Measurements from ENCODE around the gene WFIKKN2.

DNA sequence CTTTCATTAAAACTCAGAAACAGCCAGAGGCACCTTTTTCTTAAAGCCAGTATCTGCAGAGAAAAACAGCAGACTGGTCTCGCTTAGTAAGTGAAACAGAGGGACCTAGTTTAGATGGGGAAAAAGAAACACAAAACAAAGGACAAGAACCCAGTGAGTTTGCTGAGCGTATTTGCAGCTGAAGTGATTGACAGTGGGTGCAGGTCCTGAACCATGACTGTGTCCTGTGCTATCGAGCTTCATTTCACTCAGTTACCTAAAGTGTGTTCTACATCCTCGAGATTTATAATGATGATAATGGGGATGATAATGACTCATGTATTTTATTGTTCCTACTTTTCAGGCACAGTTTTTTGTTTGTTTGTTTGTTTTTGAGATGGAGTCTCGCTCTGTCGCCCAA is 31.7 kb upstream of the WFIKKN2 start:
- TF ChIP-seq MAFK (IDR thresholded peaks at IDR 0.05; ENCODE audit: partially characterized antibody) (no peak), POLR2A (IDR thresholded peaks at IDR 0.05; ENCODE audit: low read length) (no peak), CEBPB (IDR thresholded peaks at IDR 0.05) (no peak), HOXB13 (CRISPR knock-in tag; IDR thresholded peaks at IDR 0.05; ENCODE audit: low read depth) (no peak), BHLHE40 (IDR thresholded peaks at IDR 0.05; ENCODE audit: low read depth, low read length) (no peak), KDM5A (IDR thresholded peaks at IDR 0.05) (no peak), RAD21 (conservative IDR thresholded peaks at IDR 0.05 in 1 of 2, IDR thresholded peaks at IDR 0.05 in 1 of 2) (no peak), NR3C1 (IDR thresholded peaks at IDR 0.05) (no peak), NPAS2 (CRISPR knock-in tag; IDR thresholded peaks at IDR 0.05; ENCODE audit: borderline replicate concordance) (no peak)
- TF ChIP-seq, protein P1, sequence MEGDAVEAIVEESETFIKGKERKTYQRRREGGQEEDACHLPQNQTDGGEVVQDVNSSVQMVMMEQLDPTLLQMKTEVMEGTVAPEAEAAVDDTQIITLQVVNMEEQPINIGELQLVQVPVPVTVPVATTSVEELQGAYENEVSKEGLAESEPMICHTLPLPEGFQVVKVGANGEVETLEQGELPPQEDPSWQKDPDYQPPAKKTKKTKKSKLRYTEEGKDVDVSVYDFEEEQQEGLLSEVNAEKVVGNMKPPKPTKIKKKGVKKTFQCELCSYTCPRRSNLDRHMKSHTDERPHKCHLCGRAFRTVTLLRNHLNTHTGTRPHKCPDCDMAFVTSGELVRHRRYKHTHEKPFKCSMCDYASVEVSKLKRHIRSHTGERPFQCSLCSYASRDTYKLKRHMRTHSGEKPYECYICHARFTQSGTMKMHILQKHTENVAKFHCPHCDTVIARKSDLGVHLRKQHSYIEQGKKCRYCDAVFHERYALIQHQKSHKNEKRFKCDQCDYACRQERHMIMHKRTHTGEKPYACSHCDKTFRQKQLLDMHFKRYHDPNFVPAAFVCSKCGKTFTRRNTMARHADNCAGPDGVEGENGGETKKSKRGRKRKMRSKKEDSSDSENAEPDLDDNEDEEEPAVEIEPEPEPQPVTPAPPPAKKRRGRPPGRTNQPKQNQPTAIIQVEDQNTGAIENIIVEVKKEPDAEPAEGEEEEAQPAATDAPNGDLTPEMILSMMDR (IDR thresholded peaks at IDR 0.05) = no peak

Measured in A549 (cell line).